ENCODE data around the gene CAMK2B.

CAMK2B gene

GRCh38 chr7:44224080-44224973, 101.1 kb downstream of the CAMK2B start:
- TF ChIP-seq CTCF (IDR thresholded peaks at IDR 0.05; ENCODE audit: low read depth, low read length), result no peak
- no peak overlapping the region for H3K4me3 ChIP-seq (replicated peaks in 1 of 2; ENCODE audit: low read depth in 2 of 2, low read length in 2 of 2)
- DNase-seq (ENCODE audit: low read depth in 2 of 2), result no peak

- no peak for TF ChIP-seq CTCF (IDR thresholded peaks at IDR 0.05; ENCODE audit: low read depth, low read length)
- DNase-seq (ENCODE audit: low read depth in 2 of 2), result no peak
- H3K4me3 ChIP-seq (replicated peaks in 1 of 2; ENCODE audit: low read depth in 2 of 2, low read length in 2 of 2), result no peak overlapping the region
Observed at GRCh38 chr7:44223362-44224079, 101.9 kb downstream of the CAMK2B start.

- no peak overlapping the region for H3K4me3 ChIP-seq (replicated peaks in 1 of 2; ENCODE audit: low read depth in 2 of 2, low read length in 2 of 2)
- DNase-seq (ENCODE audit: low read depth in 2 of 2), result no peak
- no peak for TF ChIP-seq CTCF (IDR thresholded peaks at IDR 0.05; ENCODE audit: low read depth, low read length)
Observed at GRCh38 chr7:44222776-44223261, 102.6 kb downstream of the CAMK2B start.

GRCh38 chr7:44222074-44222473, 103.3 kb downstream of the CAMK2B start:
- no peak overlapping the region for H3K4me3 ChIP-seq (replicated peaks in 1 of 2; ENCODE audit: low read depth in 2 of 2, low read length in 2 of 2)
- DNase-seq (ENCODE audit: low read depth in 2 of 2), result no peak
- no peak for TF ChIP-seq CTCF (IDR thresholded peaks at IDR 0.05; ENCODE audit: low read depth, low read length)

GRCh38 chr7:44221231-44221791, 104.1 kb downstream of the CAMK2B start:
- DNase-seq (ENCODE audit: low read depth in 2 of 2), result peak; percentile 10 to 19
- peak; percentile 24 for TF ChIP-seq CTCF (IDR thresholded peaks at IDR 0.05; ENCODE audit: low read depth, low read length)
- H3K4me3 ChIP-seq (replicated peaks in 1 of 2; ENCODE audit: low read depth in 2 of 2, low read length in 2 of 2), result no peak overlapping the region

GRCh38 chr7:44220358-44221112, 104.9 kb downstream of the CAMK2B start:
- TF ChIP-seq CTCF (IDR thresholded peaks at IDR 0.05; ENCODE audit: low read depth, low read length), result no peak
- no peak overlapping the region for H3K4me3 ChIP-seq (replicated peaks in 1 of 2; ENCODE audit: low read depth in 2 of 2, low read length in 2 of 2)
- no peak for DNase-seq (ENCODE audit: low read depth in 2 of 2)
